PC-9 (cell line): ENCODE data around the gene EGFR.

Experiments
- EZH2 ChIP-seq: fragments of 200-600 bp; sonication (generic); IDR thresholded peaks from 2 replicates; pipeline ENCODE4 v1.8.0; 2017; ENCODE audit warnings: antibody characterized with exemption, low read depth
- TF ChIP-seq, protein P1 (sequence below): fragments of 200-600 bp; sonication (generic); conservative IDR thresholded peaks from 2 replicates; pipeline ENCODE4 v1.6.1; 2017; ENCODE audit warnings: mixed run types, antibody characterized with exemption, mild to moderate bottlenecking, moderate library complexity

DNA sequence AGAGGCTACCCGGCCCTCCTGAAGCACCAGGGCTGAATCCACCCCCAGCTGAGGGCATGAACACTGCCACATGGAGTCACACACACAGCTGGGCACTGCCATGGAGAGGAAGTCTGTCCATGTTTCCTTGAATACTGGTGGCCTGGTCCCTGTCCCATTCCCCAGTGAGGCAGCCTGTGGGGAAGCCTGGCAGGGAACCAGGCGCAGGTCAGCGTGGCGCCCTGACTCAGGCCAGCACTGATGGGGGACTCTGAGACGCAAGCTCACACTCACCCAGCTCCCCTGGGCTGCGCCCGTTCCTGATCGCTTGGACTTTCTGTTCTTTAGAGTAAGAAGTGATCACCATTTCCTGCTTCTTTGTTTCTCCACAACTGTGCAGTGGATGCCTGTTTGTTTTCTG lies 128.3 kb downstream of the EGFR start:
- TF ChIP-seq, protein P1, sequence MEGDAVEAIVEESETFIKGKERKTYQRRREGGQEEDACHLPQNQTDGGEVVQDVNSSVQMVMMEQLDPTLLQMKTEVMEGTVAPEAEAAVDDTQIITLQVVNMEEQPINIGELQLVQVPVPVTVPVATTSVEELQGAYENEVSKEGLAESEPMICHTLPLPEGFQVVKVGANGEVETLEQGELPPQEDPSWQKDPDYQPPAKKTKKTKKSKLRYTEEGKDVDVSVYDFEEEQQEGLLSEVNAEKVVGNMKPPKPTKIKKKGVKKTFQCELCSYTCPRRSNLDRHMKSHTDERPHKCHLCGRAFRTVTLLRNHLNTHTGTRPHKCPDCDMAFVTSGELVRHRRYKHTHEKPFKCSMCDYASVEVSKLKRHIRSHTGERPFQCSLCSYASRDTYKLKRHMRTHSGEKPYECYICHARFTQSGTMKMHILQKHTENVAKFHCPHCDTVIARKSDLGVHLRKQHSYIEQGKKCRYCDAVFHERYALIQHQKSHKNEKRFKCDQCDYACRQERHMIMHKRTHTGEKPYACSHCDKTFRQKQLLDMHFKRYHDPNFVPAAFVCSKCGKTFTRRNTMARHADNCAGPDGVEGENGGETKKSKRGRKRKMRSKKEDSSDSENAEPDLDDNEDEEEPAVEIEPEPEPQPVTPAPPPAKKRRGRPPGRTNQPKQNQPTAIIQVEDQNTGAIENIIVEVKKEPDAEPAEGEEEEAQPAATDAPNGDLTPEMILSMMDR, result no peak
- no peak for TF ChIP-seq EZH2
